ENCODE data around the gene IYD.
"Not testable (repeated sequence)": the region's sequence is repeated elsewhere in the genome, so short reads cannot be mapped to it uniquely, and the experiment has no call there.

Gene IYD

DNA sequence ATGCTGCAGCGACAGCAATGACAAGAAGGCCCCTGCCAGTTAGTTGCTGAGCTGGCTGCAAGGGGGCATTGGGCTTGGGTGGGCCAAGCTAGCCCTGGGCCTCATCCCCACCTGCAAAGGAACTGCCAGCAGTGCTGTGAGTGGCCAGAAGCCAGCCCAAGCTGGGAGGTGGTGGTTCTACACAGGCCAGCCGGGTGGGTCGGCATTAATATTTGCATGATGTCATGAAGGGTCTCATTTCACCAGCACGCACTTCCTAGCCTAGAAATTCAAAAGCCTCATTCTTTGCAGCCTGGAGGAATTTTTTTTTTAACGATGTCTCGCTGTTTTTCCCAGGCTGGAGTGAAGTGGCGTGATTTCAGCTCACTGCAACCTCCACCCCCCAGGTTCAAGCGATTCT lies 62.0 kb downstream of the IYD start:
- DNase-seq (ENCODE audit: low read depth) = no peak

DNA sequence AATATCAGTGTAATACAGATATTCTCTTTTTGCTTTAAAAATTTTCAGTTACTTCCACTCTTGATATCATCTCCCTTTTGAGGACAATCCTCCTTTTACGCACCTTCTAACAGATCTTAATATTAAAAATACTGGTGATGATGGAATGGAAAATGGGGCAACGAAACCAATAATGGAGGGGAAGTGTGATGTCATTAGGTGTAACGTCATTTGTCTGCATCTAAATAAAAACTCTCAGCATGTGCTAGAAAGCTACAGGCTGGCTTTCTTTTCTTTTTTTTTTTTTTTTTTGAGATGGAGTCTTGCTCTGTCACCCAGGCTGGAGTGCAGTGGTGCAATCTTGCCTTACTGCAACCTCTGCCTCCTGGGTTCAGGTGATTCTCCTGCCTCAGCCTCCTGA lies 66.5 kb downstream of the IYD start:
- DNase-seq (ENCODE audit: low read depth) = no peak

DNA sequence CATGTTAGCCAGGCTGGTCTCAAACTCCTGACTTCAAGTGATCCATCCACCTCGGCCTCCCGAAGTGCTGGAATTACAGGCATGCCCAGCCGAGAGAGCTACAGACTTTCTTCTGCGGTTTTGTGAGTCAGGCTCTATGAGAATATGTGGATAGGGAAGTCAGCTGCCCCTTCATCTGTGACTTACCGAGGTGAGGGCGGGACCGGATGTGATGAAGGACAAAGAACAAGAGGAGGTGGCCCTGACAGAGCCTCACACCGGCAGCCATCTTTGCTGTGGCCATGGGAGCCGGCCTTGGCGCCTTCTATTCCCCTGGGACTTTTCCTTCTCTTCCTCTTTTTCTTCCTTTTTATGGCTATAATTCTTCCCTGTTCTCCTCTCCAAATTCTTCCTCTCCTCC lies 67.0 kb downstream of the IYD start:
- DNase-seq (ENCODE audit: low read depth) = no peak

DNA sequence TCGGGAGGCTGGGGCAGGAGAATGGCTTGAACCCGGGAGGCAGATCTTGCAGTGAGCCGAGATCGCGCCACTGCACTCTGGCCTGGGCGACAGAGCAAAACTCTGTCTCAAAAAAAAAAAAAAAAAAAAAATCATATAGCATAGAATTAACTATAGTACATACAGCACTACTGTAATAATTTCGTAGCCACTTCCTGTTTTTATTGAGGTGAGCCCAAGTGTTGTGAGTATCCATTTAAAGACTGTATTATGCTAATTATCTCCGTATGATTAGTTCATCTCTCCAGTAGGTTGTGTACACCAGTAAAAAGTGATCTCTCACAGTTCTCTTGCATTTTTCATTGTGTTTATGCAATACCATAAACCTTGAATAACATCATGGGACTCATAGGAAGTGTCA lies 70.6 kb downstream of the IYD start:
- no peak for DNase-seq (ENCODE audit: low read depth)

DNA sequence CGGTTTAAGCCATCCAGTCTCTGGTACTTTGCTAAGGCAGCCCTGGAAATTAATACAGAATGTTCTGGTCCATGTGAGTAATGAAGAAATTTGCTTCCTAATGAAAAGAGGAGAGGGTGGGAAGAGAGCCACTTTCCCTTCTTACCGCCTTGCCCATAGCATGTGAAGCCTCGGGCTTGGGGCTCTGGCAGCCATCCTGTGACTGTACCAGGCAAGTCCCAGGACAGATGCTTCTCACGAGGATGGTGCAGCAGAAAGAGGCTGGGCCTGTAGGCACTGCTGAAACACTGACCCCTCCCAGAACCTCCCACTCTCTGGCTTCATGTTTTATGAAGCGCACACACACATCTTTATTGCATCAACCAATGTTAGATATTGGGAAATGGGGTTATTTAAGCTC lies 74.8 kb downstream of the IYD start:
- DNase-seq (ENCODE audit: low read depth) = no peak

DNA sequence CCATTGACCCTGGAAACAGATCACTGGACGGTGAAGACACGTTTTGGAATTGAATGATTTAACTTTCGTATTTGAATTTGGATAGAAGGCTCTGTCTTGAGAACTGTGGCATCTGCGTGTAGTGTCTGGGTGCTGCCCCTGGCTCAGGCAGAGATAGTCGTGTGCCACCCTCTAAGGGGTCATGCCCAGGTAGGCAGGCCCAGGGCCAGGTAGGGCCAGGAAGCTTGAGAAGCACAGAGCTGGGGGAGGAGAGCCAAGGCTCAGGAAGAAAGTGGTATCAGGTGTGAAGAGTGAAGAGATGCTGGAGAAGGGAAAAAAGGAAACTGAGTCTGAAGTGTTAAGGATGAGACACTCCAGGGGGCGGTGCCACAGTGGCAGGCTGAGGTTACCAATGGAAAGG lies 75.5 kb downstream of the IYD start:
- DNase-seq (ENCODE audit: low read depth) = no peak

DNA sequence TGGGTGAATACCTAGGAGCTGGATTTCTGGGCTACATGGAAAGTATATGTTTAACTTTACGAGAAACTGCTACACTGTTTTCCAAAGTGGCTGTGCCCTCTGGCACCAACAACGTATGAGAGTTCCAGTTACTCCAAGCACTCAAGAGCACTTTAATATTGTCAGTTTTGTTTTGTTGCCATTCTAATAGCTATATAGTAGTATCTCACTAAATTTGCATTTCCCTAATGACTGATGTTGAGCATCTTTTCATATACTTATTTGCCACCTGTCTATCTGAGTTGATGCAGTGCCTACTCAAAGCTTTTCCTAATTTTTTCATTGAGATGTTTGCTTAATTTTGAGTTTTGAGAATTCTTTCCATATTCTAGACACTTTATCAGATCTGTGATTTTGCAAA lies 76.7 kb downstream of the IYD start:
- no peak for DNase-seq (ENCODE audit: low read depth)

DNA sequence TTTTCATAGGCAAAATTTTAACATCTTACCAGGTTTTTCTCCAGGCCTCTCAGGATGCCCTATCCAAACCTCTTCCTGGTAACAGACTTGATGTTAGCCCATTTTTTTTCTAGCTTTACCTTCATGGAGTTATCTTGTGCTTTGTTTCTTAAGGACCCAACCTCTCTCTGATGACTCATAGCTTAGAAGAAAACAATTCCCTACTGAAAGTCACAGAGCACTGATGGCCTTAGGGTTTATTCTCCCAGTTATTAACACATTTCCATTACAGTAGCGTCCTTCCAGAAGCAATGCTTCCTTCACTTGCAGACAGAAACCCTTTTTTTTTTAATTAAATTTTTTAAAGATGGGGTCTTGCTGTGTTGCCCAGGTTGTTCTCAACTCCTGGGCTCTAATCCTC lies 79.4 kb downstream of the IYD start:
- no peak for DNase-seq (ENCODE audit: low read depth)

DNA sequence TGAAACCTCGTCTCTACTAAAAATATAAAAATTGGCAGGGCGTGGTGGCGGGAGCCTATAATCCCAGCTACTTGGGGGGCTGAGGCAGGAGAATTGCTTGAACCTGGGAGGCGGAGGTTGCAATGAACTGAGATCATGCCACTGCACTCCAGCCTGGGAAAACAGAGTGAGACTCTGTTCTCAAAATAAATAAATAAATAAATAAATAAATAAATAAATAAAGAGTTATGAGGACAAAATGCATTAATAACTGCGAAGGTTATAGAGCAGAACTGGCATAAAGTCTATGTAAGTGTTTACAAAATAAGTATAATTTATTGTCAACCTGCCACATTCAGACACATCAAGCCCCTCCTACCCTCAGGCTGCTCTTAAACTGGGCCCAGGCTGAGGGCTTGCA lies 80.2 kb downstream of the IYD start:
- DNase-seq (ENCODE audit: low read depth) = not testable (repeated sequence)

DNA sequence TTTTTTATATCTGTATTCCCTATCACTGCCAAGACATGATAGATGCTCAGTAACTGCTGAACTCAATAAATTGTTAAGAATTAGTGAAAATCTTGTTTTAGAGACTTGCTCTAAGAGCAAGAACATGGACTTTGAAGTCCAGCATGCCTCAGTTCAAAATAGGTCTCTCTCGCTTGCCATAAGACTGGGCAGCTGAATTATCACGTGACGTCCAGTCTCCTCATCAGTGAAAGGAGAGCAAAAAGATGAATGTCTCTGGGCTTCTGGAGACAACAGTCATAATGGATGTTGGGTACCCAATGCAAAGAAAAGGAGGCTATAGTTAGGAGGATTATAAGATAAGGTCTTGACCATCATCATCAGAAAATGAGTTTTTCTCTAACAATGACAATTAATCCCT lies 82.1 kb downstream of the IYD start:
- no peak for DNase-seq (ENCODE audit: low read depth)

DNA sequence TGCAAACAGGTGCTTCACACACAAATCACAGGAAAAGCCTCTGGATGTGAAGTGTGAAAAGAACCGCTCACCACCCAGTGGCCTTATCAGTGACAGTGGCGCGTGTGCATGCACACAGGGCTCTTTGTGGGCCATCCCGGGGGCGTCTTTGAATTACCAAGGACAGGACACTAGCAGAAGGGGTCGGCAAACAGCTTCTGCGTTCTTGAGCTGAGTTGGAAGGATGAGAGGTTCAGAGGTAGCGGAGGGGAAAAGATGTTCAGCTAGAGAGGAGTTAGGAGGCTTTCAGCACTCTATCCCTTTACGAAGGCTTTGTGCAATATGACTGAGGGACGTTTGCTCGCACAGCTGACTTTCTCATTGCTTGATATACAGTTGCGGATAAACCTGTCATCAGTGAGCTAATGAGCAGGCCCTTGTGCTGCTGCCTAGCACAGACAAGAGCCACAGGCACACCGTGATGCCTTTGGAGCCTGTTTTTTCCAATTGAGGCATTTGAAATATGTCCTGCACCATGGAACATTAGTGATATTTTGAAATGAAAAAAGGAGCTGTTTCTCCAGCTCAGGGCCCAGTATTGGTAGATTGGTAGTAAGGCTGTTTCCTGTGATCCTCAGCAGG lies 83.1 kb downstream of the IYD start:
- DNase-seq (ENCODE audit: low read depth) = no peak

DNA sequence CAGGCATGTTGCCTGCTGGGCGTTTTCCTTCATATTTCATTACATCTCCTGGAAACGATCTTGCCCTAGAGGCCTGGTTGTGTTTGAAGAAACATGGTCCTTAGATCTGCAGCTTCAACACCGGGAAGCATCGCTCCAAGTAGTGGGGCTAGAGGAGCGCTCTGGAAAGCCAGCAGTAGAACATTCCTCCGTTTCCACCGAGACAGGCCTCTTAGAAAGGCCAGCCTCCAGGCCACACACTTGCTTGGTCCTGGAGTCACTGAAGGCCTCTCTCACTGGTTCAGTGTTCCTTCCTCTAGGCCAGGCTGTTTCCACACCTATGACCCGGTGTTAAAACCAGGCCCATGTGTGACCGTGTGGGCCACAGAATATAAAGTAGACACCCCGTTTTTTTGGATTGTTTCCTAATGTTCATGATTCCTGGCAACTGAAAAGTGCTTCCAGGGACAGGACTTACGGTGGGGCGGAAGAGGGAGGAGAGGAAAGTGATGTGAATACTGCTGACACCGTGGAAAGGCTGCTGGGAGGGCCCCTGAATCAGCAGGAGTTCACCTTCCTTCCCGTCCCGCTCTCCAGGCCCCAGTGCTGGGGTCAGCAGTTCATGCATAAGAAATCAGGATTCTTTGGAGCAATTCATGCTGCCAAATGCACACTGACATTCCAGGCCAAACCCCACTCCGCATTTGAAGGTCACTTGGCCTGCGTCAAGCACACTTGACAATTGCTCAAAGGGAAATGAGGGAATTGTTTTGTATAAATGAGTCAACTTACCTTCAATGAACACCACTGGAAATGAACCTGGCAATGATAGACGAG lies 83.8 kb downstream of the IYD start:
- DNase-seq (ENCODE audit: low read depth) = no peak

DNA sequence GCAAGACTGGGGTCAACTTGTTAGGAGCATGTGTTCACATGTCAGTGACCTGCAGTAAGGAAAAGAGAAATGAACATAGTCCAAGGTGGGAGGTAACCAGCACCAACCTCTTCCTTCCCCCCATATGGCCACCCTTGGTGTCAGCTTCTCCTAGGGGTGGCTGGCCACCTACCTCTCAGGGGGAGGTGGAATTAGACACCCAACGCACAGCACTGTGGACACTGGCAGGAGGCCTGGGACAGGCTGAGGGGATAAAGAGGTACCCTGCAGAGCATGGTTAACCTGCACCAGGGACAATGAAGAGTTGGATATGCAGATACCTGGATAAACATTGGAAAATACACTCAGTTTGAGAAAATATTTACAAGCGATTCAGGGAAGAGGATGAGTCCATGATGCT lies 84.5 kb downstream of the IYD start:
- no peak for DNase-seq (ENCODE audit: low read depth)
